ENCODE measurements around the gene HOXA6. TPM values are rescaled to one million over a fixed set of nuclear protein-coding genes. Genes with fewer than 3 reads are reported as not detected.

The HOXA6 gene
- total RNA-seq, 2 experiments from 2014 or later, result not detected

DNA sequence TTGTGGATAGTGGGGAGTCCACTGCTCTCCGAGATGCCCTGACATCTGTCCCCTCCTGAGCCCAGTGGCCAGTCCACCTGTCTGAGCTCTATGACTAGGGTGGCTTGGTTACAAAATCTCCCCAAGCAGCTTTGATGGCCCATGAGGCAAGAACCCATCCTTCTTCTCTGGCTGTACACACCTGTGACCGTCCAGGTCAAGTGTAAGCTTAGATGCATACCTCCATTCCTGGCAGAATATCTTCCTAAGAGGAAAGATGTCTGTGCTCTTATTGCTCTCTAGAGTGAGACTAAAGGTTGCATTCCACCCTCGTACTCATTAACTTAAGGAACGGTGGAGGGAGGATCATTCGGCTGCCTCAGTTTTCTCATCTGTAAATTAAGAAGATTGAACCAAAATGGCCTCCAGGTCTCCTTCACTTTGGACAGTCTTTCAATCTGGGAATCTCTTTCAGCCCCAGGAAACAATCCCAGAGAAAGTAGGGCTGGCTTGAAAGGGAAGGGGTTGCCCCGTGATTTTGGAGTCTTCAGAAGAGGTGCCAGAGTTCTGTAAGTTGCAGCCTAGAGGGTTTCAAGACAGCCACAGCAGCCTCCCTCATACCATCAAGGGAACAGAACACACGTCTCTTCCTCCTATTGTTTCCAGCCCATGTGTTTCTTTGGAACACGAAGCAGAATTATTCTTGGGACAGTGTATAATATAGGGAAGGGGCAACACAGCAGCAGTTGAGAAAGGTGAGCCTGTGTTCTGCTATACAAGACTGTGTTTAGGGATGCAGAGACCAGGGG lies 22.5 kb downstream of the HOXA6 start:
- CTCF ChIA-PET, result no interaction called here
- DNase-seq (no peak), ATAC-seq (no peak)
- H3K27me3 Mint-ChIP-seq, result peaks cover 39% of the 10 kb centered on the region
- H3K27ac Mint-ChIP-seq, result no peak overlapping the region
- H3K4me3 Mint-ChIP-seq, result no peak overlapping the region
- H3K36me3 Mint-ChIP-seq, result no peaks in the 10 kb centered on the region
- H3K9me3 Mint-ChIP-seq (ENCODE audit: low read depth), result no peaks in the 10 kb centered on the region
- no peaks in the 10 kb centered on the region for H3K4me1 Mint-ChIP-seq

DNA sequence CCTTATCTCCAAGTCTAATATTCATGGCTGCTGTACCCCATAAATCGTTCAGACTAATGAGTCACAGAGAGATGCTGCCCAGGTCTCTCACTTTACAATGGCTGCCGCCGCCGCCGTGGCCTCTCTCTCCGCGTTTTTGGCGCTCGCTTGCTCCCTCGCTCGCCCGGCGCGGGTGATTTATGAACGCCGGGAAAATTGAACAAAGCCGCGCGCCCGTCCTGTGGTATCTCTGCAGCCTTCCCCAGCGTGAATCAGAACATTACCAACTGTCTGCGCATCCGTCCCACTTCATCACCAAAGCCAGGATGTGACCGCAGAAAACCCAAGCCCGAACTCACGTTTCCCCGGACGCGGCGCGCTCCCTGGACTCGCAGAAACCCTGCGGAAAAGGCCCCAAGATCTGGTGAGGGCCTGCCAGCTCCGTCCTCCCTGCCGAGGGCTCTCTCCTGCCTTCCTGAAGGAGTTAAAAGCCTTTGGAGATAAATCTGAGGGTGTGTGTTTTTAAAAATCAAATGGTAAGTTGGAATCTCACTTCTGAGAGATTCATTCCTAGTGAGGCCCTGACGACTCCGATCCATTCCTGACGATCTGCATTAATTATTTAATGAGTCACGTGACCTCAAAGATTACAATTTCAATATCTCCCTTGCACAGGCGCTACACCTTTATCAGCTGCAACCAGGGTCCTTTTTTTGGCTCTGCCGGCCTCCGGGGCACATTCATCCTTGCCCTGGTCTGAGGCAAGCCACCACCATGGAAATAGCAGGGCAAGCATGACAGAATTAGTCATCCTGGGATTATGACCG lies 23.3 kb downstream of the HOXA6 start:
- no peaks in the 10 kb centered on the region for H3K9me3 Mint-ChIP-seq (ENCODE audit: low read depth)
- DNase-seq, result no peak
- H3K36me3 Mint-ChIP-seq, result no peaks in the 10 kb centered on the region
- CTCF ChIA-PET, result no interaction called here
- ATAC-seq, result no peak
- H3K27ac Mint-ChIP-seq, result no peak overlapping the region
- H3K4me1 Mint-ChIP-seq, result no peaks in the 10 kb centered on the region
- H3K4me3 Mint-ChIP-seq, result no peak overlapping the region
- H3K27me3 Mint-ChIP-seq, result peaks cover 35% of the 10 kb centered on the region

DNA sequence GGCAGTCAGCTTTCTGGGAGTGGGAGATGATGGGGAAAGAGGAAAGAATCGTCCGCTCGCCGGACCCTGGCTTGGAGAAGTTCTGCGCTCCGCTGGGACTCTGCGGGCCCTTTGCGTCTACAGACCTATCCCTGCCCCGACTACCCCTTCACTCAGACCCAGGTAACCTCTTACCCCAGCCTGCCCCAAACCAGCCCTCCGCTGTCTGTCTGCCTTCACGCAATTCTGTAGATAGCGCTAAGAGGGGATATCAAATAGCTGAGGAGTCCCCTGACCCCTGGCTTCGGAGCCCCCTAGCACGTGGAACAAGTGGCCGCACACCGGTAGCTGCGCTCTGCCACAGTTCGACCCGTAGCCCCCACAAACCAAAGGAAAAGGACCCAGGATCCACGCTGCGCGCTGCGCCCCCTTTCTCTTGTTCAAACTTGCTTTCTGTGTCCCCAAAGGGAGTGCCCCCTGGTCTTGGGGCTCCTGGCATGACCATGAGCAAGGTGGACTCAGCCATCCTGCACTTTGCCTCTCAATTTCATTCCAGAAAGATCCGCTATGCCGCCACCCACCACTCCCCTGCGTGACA lies 24.0 kb downstream of the HOXA6 start:
- Mint-ChIP-seq H3K9me3 (ENCODE audit: low read depth) (no peaks in the 10 kb centered on the region), H3K27me3 (peaks cover 29% of the 10 kb centered on the region), H3K27ac (no peak overlapping the region), H3K36me3 (no peaks in the 10 kb centered on the region), H3K4me3 (no peak overlapping the region), H3K4me1 (no peaks in the 10 kb centered on the region)
- DNase-seq (no peak), ATAC-seq (no peak)
- CTCF ChIA-PET, result no interaction called here

DNA sequence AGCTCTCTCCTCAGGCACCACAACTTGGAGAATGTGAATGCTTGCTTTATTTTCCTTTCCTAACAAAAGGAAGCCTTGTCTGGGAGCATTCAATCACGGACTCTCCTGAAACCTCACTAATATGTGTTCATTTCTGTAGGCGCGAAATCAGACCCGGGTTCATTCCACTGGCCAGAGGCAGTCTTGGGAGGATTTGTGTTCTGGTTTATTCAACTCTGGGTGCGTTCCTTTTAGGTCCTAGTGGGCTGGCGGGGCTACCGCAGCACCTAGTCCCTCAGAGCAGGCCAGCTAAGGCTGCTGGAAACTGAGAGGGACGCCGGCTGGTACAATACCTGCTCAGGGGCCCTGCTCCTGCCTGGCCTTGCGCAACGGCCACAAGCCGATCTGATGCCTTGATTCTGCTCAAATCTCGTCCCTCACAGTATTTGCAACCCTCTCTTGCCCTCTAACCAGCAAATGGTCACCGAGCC lies 24.5 kb downstream of the HOXA6 start:
- CTCF ChIA-PET, result no interaction called here
- H3K27me3 Mint-ChIP-seq, result peaks cover 23% of the 10 kb centered on the region
- no peak for ATAC-seq

DNA sequence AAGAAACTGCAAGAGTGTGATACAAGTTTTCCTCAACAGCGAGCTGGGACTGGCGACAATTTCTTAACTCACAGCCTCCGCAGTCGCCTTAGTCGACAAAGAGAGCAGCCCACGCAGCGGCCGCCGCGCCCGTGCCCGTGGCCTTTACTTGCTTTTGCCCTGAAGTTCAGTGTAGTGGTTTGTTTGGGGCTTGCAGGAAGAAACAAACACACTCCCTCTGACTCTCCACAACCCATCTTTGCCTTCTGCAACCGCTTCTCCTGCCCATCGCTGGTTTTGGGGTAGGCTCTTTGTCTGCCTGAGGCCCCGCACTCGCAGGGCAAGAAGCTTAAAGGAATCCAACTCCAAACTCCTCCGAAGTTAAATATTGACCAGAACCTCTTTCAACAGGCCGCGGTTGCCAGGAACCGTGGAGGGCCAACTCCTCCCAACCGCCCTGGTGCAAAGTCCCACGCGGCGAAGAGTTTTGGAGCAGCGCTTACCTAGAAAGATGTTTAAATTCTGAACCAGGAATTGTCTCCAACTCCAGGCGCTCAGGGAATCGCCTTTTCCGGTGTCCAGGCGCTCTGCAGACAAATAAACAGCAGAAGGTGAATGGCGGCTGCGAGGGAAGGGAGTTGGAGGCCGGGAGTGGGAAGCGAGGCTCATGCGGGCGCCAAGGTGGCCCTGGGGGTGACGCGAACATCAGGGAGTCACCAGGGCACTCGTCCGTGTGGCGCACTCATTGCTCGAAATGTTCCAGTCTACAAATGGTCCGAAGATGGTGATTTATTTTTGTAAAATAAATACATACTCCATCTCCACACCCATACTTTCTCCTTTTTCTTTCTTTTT lies 25.3 kb downstream of the HOXA6 start:
- DNase-seq (no peak), ATAC-seq (no peak)
- Mint-ChIP-seq H3K36me3 (no peaks in the 10 kb centered on the region), H3K9me3 (ENCODE audit: low read depth) (no peaks in the 10 kb centered on the region), H3K27ac (no peak overlapping the region), H3K27me3 (peaks cover 16% of the 10 kb centered on the region), H3K4me3 (no peak overlapping the region), H3K4me1 (no peaks in the 10 kb centered on the region)
- CTCF ChIA-PET, result no interaction called here

More for the DNA sequence above, 24.5 kb downstream of the HOXA6 start:
- no peak for DNase-seq
- Mint-ChIP-seq H3K4me3 (no peak overlapping the region), H3K27ac (no peak overlapping the region), H3K9me3 (ENCODE audit: low read depth) (no peaks in the 10 kb centered on the region), H3K36me3 (no peaks in the 10 kb centered on the region), H3K4me1 (no peaks in the 10 kb centered on the region)

DNA sequence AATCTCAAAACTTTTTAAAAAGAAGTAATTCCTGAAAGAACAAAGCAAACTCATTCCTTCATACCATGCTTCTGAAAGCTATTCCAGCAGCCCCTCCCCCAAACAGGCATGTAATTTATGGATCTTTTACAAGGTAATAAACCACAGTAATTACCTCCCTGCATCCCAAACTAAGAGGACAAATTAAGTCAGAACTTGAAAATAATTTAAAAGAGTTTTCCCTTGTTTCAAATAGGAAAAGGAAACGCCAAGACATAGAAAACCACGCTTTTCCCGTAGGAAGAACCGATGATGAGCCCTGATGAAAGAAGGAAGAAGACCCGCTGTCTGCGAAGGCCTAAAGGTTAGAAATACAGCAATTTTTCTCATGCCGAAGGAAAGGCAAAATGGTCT lies 25.9 kb downstream of the HOXA6 start:
- Mint-ChIP-seq H3K9me3 (ENCODE audit: low read depth) (no peaks in the 10 kb centered on the region), H3K4me3 (no peak overlapping the region), H3K27me3 (peaks cover 10% of the 10 kb centered on the region), H3K36me3 (no peaks in the 10 kb centered on the region), H3K27ac (no peak overlapping the region), H3K4me1 (no peaks in the 10 kb centered on the region)
- ATAC-seq (no peak), DNase-seq (no peak)
- CTCF ChIA-PET, result no interaction called here

DNA sequence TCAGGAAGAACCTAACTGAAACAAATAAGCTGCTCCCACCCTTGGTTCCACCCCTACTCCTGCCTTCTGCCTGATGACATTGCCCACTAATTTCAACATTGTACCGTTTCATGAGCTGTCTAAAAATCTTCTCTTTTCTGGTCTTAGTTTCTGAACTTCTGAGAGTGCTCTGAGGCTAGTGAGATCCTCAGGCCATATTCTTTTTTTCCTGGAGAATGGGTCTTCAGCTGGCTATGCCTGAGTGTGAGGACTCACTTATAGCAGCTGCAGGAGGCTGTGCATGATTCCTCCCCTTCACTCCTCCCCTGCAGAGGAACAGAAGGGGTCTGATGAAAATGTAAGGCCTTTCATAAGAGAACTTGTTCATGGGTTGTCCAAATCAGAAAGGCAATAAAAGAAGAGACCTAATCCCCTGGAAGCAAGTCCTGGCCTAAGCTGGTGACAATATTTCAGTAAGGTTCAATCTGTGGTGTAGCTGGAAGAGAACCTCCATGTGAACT lies 28.1 kb downstream of the HOXA6 start:
- CTCF ChIA-PET, result no interaction called here
- H3K9me3 Mint-ChIP-seq (ENCODE audit: low read depth), result no peaks in the 10 kb centered on the region

DNA sequence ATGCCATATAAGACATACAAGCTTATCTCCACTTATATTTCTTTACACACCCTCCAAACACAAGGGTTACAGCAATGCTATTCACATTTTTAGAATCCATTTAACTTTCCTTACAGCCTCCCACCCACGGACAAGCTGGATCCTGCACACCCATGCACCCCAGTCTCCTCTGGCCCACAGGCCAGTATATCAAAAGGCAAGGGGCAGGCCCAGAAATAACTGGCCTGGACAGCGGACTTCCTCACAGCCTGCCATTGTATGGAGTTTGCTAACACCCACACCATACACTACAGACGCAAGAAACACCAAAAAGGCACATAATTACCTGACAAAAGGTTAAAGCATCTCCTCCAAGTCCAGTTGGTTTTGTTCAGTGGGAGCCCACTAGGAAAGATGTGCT lies 29.0 kb downstream of the HOXA6 start:
- Mint-ChIP-seq H3K4me3 (no peak overlapping the region), H3K27ac (no peak overlapping the region), H3K27me3 (no peaks in the 10 kb centered on the region), H3K36me3 (no peaks in the 10 kb centered on the region), H3K9me3 (ENCODE audit: low read depth) (no peaks in the 10 kb centered on the region), H3K4me1 (no peaks in the 10 kb centered on the region)
- DNase-seq (no peak), ATAC-seq (no peak)
- CTCF ChIA-PET, result interaction anchor here (0.5 to 1.1 kb wide), 3 partner anchors 9 to 32 kb away, joined by 3 to 4 read pairs (median 3); no protein-coding TSS in a partner anchor

More for the DNA sequence above, 28.1 kb downstream of the HOXA6 start:
- H3K36me3 Mint-ChIP-seq, result no peaks in the 10 kb centered on the region
- no peak overlapping the region for H3K27ac Mint-ChIP-seq
- H3K4me3 Mint-ChIP-seq, result no peak overlapping the region
- no peaks in the 10 kb centered on the region for H3K4me1 Mint-ChIP-seq
- no peak for ATAC-seq
- no peaks in the 10 kb centered on the region for H3K27me3 Mint-ChIP-seq
- no peak for DNase-seq

DNA sequence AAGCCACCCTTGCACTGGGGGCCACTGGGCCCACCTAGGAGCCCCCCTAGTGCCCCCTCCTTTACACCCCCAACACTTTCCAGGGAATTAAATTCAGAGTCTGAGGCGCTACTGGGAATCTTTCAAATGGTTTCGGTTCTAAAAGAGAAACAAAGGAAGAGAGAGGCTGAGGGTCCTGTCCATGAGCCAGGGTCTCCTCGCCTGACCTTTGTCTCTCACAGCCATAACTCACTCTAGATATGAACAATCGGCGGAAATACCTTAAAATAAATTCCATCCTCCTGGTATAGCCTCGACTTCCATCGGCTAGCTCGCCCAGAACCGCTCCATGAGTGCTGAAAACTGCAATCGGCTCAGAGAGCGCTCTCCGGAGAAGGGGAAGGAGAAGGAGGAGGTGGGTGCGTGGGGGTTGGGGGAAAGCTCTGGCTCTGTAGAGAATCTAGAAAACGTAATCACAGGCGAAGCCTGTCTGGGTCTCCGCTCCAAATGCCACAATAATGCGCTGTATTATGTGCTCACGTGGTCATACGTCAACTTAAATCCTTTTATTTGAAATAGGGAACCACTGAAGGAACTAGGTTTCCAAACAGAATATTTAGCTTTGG lies 29.6 kb downstream of the HOXA6 start:
- Mint-ChIP-seq H3K4me1 (no peaks in the 10 kb centered on the region), H3K27ac (no peak overlapping the region), H3K36me3 (no peaks in the 10 kb centered on the region), H3K27me3 (no peaks in the 10 kb centered on the region), H3K4me3 (no peak overlapping the region), H3K9me3 (ENCODE audit: low read depth) (no peaks in the 10 kb centered on the region)
- CTCF ChIA-PET, result interaction anchor here (0.5 to 1.1 kb wide), 3 partner anchors 8 to 32 kb away, joined by 3 to 4 read pairs (median 3); no protein-coding TSS in a partner anchor
- no peak for DNase-seq
- ATAC-seq, result no peak

DNA sequence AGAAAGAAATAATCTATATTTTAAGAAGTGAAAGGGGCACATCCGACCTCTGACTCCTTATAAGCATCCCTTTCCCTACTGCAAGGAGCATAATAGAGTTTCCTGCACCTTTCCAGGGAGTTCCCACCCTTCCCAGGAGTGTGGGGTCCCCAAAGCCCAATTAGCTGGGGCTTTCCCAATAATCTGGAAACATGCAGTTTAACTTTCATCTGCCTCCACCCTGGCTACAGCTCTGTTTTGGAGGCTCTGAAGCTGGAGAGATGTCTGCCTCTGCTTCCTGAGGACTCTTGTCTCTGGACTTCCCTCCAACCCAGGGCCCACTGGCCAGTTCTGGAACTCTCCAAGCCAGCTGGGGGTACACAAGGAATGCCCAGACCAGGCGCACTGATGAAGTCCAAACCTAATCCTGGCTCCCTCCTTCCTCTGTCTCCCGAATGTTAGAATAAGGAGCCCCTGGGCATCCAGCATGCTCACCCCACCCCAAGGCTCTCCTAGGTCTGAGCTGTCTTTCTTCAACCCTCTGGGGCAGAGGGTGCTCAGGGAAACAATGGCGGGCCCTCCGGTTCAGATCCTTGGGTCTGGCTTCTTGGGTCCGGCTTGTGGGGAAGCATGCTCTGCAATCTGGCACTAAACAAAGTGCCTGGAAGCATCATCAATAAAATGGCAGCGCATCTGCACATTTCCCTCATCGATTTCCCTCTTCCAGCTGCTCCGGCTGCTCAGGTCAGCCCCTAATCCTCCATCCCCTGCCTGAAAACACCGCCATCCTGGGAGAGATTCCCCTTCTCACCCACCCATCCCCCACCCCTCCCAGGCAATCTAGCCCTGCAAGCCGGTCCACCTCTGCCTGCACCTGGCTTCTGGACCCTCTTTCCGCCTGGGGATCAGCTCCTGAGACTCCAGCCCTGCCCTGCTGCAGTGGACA lies 30.4 kb downstream of the HOXA6 start:
- no peaks in the 10 kb centered on the region for H3K4me1 Mint-ChIP-seq
- H3K27ac Mint-ChIP-seq, result no peak overlapping the region
- DNase-seq (no peak), ATAC-seq (no peak)
- no peak overlapping the region for H3K4me3 Mint-ChIP-seq
- H3K36me3 Mint-ChIP-seq, result no peaks in the 10 kb centered on the region
- CTCF ChIA-PET, result no interaction called here
- no peaks in the 10 kb centered on the region for H3K9me3 Mint-ChIP-seq (ENCODE audit: low read depth)
- H3K27me3 Mint-ChIP-seq, result no peaks in the 10 kb centered on the region

DNA sequence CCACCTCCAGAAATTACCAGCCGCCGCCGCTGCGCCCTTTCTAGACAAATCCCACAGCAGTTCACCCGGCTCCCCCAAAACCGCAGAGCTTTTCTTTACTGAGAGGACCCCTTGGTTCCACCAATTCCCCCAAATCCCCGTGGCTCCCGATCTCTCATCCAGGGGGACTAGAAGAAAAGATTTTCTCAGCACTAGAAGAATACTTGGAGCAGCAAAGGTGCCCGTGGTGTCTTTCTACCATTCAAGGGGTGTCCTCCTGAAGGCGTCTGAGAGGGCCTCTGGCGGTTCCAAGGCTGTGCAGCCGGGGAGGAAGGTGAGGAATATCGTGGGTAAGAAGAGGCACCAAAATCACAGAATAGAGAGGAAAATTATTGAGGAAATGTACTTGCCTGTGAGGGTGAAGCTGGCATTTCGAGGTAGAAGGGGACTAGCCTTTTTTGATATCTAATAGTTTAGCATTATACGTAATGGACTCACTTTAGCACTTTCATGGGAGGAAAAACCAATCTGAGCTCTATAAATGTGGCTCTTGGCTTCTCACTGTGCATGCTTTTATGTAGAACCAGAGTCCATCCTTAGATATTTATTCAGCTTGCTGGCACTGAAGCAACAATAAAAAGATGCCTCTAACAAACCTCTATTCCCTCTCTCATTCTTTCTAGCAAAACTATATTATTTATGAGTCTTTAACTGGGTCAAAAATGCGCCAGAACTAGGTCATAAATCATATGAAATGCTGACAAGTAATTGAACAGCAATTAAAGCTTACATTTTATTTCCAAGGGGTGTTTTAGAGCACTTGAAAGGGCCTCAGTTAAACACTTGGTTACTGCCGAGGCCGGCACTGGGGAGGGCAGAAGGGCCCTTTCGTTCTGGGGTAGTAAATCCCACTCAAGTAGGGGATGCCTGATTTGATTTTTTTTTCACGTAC lies 31.3 kb downstream of the HOXA6 start:
- ATAC-seq (no peak), DNase-seq (no peak)
- CTCF ChIA-PET, result no interaction called here
- Mint-ChIP-seq H3K36me3 (no peaks in the 10 kb centered on the region), H3K27ac (no peak overlapping the region), H3K9me3 (ENCODE audit: low read depth) (no peaks in the 10 kb centered on the region), H3K4me1 (no peaks in the 10 kb centered on the region), H3K27me3 (peaks cover 3% of the 10 kb centered on the region), H3K4me3 (no peak overlapping the region)
